Peyer's patch (tissue), 4 donors: ENCODE results near the gene SLC66A3.

Source experiments
- POLR2A ChIP-seq, 2 donors: fragments of 450-650 bp; IDR thresholded peaks; one replicate each; pipeline ENCODE4 v1.5.1; 2017; ENCODE audit warnings: antibody characterized with exemption in 2 of 2, mild to moderate bottlenecking in 2 of 2, moderate library complexity in 2 of 2
- TF ChIP-seq, protein P1 (sequence below), 6 experiments: fragments of 450-650 bp in 4 of 6; fragments of 200-600 bp in 2 of 6; sonication (generic) in 1 of 6; IDR thresholded peaks; one replicate each; pipeline ENCODE4 v1.5.1; 2017 to 2019; ENCODE audit warnings: antibody characterized with exemption in 6 of 6, mild to moderate bottlenecking in 3 of 6, moderate library complexity in 1 of 6

DNA sequence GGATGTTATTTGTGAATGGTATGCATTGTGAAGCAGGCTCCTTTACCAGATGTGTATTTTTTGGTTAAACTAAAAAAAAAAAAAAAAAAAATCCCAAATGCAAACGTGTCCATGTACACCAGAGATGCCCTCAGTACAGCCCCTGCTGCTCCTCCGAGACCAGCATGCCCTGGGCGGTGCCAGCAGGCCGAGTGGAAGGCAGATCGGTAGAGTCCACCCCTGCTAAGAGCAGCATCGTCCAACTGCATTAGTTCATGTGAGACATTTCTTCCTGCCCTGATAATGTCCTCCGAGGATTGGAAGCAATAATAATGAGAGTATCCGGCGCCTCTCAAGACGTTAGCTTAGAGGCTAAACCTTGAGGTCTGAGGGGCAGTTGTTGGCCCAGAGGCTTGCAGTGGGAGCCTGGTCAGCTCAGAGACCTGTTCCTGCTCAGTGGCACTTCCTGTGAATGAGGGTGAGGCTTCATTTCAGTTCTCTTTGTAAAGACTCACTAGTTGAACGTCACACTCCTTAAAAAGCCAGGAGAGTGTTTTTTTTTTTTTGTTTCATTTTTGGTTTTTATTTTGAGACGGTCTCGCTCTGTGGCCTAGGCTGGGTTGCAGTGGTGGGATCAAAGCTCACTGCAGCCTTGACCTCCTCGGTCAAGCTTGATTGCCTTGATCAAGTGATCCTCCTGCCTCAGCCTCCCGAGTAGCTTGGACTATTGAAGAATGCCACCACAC lies 5.6 kb downstream of the SLC66A3 start:
- TF ChIP-seq, protein P1, sequence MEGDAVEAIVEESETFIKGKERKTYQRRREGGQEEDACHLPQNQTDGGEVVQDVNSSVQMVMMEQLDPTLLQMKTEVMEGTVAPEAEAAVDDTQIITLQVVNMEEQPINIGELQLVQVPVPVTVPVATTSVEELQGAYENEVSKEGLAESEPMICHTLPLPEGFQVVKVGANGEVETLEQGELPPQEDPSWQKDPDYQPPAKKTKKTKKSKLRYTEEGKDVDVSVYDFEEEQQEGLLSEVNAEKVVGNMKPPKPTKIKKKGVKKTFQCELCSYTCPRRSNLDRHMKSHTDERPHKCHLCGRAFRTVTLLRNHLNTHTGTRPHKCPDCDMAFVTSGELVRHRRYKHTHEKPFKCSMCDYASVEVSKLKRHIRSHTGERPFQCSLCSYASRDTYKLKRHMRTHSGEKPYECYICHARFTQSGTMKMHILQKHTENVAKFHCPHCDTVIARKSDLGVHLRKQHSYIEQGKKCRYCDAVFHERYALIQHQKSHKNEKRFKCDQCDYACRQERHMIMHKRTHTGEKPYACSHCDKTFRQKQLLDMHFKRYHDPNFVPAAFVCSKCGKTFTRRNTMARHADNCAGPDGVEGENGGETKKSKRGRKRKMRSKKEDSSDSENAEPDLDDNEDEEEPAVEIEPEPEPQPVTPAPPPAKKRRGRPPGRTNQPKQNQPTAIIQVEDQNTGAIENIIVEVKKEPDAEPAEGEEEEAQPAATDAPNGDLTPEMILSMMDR (IDR thresholded peaks at IDR 0.05), result no peak
- TF ChIP-seq POLR2A (IDR thresholded peaks at IDR 0.05), result no peak
